Esophagus muscularis mucosa (tissue), 4 donors: Measurements from ENCODE around the gene MDFIC.

Experiments used
- EP300 ChIP-seq: sonication (generic); formaldehyde crosslinking; IDR thresholded peaks from one replicate; pipeline ENCODE4 v1.6.1; 2017; ENCODE audit warnings: antibody characterized with exemption
- POLR2A ChIP-seq: fragments of 450-650 bp; IDR thresholded peaks from one replicate; pipeline ENCODE4 v1.6.1; 2017; ENCODE audit warnings: antibody characterized with exemption, moderate library complexity, mild to moderate bottlenecking, low read depth
- TF ChIP-seq, protein P1 (sequence below), 3 experiments: fragments of 200-600 bp in 2 of 3; fragments of 450-650 bp in 1 of 3; sonication (generic) in 2 of 3; IDR thresholded peaks; one replicate each; pipeline ENCODE4 v1.5.1; 2017 to 2019; ENCODE audit warnings: antibody characterized with exemption in 3 of 3, mild to moderate bottlenecking in 2 of 3, moderate library complexity in 1 of 3

DNA sequence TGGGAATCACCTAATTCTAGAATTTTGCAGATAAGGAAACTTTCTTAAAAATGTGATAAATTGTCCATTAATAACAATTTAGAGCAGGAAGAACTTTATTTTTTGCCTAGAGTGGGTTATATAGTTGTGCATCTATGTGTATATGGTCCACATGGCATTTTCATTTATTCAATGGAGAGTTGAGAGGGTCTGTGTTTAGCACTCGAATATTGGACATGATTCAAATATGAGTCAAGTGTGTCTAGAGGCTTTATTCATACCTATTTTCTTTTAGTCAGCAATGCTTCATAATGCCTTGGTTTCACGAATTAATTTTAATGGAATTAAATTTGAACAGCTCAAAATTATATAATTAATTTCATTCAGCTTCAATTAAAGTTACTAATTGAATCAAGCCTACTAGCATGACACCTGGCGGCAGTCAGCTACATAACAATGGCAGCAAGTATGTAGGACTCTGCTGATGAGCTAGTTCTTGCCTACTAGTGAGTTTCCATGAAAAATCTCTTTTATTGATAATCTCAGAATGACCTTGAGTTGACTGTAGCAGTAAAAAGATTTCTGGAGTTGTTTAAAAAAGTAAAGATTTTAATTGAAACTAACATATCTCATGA lies 17.7 kb downstream of the MDFIC start:
- TF ChIP-seq, protein P1, sequence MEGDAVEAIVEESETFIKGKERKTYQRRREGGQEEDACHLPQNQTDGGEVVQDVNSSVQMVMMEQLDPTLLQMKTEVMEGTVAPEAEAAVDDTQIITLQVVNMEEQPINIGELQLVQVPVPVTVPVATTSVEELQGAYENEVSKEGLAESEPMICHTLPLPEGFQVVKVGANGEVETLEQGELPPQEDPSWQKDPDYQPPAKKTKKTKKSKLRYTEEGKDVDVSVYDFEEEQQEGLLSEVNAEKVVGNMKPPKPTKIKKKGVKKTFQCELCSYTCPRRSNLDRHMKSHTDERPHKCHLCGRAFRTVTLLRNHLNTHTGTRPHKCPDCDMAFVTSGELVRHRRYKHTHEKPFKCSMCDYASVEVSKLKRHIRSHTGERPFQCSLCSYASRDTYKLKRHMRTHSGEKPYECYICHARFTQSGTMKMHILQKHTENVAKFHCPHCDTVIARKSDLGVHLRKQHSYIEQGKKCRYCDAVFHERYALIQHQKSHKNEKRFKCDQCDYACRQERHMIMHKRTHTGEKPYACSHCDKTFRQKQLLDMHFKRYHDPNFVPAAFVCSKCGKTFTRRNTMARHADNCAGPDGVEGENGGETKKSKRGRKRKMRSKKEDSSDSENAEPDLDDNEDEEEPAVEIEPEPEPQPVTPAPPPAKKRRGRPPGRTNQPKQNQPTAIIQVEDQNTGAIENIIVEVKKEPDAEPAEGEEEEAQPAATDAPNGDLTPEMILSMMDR (IDR thresholded peaks at IDR 0.05), result no peak
- no peak for TF ChIP-seq EP300
- no peak for TF ChIP-seq POLR2A
